Epithelial cell of esophagus (primary cell): ENCODE results near the gene TSPO2.
"Not testable (repeated sequence)": the region's sequence is repeated elsewhere in the genome, so short reads cannot be mapped to it uniquely, and the experiment has no call there.

Experiments
- DNase-seq: peaks from one replicate; pipeline ENCODE4 v3.0.0; 2010; ENCODE audit warnings: low read depth
- H3K4me3 ChIP-seq: 2 replicates; pipeline ENCODE4 v1.5.1; 2011; ENCODE audit warnings: mild to moderate bottlenecking, low read length, control low read depth
- CTCF ChIP-seq: IDR thresholded peaks from 2 replicates; pipeline ENCODE4 v1.5.1; 2011; ENCODE audit warnings: low read depth, mild to moderate bottlenecking, low read length, control low read depth, inconsistent platforms; ENCODE audit not compliant: insufficient read depth; ENCODE audit errors: missing control alignments

TSPO2 gene

DNA sequence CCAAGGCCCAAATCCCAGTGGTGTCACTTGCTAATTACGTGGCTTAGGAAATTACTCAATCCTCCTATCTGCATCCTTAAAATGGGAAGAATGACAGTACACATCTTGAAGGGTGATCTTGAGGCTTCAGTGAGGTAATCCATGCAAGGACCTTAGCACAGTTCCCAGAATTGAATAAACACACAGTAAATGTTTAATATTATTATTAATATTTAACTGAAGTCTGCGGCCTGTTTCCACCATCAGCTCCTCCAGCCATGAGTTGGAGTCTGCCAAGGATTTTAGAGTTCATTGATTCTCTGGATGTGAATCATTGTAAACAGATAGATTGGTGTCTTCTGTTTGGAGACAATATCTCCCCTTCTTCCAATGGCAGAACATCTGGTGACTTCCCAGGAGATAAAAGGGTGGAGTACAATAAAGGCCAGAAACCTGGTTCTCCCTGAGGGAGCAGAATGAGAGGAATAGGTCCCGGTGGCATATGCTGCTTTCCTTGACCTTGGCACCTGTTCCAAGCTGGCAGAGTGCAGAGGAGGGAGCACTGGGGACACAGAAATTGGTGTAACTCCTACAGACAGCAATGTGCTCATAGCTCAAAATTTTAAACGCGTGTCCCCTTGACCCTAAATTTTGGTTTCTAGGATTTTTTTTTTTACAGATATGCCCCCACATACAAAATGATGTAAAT is 28.7 kb upstream of the TSPO2 start:
- no peak overlapping the region for H3K4me3 ChIP-seq
- DNase-seq = no peak
- no peak for TF ChIP-seq CTCF

GRCh38 chr6:41014780-41015179 is 27.5 kb upstream of the TSPO2 start:
- no peak for DNase-seq
- H3K4me3 ChIP-seq = no peak overlapping the region
- TF ChIP-seq CTCF = no peak

GRCh38 chr6:41015860-41016259 is 26.4 kb upstream of the TSPO2 start:
- not testable (repeated sequence) for DNase-seq

DNA sequence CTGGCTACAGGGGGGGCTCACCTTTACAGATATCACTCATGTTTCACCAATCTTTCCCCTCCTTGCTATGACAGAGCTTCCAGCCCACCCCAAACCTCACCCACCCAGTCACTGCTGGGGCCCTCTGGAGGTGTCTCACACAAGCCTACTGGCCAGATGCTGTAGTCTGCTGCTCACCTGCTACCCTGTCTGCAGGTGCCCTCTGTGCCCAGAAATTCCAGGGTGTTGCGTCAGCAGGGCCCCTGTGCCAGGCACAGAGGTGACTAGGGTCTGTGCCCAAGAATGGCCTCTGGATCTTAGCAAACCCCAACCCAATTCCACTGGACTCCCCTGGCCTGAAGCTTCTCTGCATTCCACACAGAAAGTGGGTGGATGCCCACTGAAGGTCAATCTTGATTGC is 24.6 kb upstream of the TSPO2 start:
- no peak overlapping the region for H3K4me3 ChIP-seq
- TF ChIP-seq CTCF = no peak
- DNase-seq = no peak

More at GRCh38 chr6:41015860-41016259, 26.4 kb upstream of the TSPO2 start:
- not testable (repeated sequence) for H3K4me3 ChIP-seq

- H3K4me3 ChIP-seq = no peak overlapping the region
- peak; percentile 44 for TF ChIP-seq CTCF
- DNase-seq = peak; percentile 76
Observed at GRCh38 chr6:41021832-41022231, 20.4 kb upstream of the TSPO2 start.

- DNase-seq = peak; percentile 92
- TF ChIP-seq CTCF = no peak
- H3K4me3 ChIP-seq = no peak overlapping the region
Observed at GRCh38 chr6:41022294-41022693, 20.0 kb upstream of the TSPO2 start.

DNA sequence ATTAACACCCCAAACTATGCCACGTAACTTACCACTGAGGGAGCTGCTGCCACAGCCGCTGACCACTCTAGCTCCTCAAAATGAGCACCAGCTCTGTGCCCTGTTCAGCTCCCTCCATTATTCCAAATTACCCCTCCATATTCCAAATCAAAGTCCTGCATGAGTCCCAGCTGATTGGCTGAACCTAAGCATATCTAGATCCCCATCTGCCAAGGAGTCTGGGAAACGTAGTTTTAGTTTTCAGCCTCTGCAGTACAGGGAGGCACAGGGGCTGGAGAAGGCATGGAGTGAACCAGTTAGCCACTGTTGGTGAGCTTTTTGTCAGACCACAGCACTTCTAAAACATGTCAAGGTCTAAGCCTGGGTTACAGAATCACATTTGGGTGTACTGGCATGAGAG is 19.2 kb upstream of the TSPO2 start:
- no peak for DNase-seq
- TF ChIP-seq CTCF = no peak
- no peak overlapping the region for H3K4me3 ChIP-seq

DNA sequence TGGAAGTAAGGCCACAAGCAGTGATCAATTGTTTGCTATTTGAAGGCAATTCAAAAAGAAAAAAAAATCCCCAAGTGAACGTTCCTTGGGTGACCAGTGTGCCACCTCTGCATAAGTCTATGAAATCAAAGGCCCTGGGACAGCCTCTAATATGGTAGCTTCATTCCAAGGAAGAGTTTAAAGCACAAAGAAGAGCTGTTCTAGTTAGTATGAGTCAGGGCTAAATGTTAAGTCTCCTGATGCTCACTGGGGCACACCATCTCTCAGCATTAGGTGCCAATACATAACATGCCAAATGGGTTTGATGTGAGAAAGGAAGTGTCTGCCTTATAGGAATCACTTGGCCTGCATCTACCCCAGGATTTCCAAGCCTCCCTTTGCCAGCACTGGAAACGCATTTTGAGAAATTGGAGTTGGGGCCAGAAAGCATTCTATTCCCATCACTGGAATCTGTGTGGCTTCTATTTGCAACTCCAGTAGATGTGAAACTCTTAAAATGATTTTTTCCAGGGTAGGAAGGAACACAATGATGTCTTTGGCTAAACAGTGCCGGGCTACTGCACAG is 16.2 kb upstream of the TSPO2 start:
- TF ChIP-seq CTCF = no peak
- no peak overlapping the region for H3K4me3 ChIP-seq
- no peak for DNase-seq
